Thymus (tissue), 11 donors: ENCODE measurements around the gene MAP3K5. TPM values are rescaled to one million over a fixed set of nuclear protein-coding genes. Genes with fewer than 3 reads are reported as not detected.

ENCODE experiments used
- DNase-seq, 9 donors: peaks; one replicate each; pipeline ENCODE4 v3.0.0-alpha.2; 2013; ENCODE audit warnings: low spot score in 9 of 9, low read depth in 6 of 9, missing footprints in 1 of 9
- H3K27ac ChIP-seq, 2 donors: one replicate each; pipeline ENCODE4 v1.5.1; 2013; ENCODE audit warnings: control low read depth in 1 of 2, low read depth in 1 of 2, low read length in 1 of 2, mild to moderate bottlenecking in 1 of 2, moderate library complexity in 1 of 2
- H3K27me3 ChIP-seq, 2 donors: one replicate each; pipeline ENCODE4 v1.5.1; 2013; ENCODE audit warnings: low read length in 1 of 2; ENCODE audit not compliant: control insufficient read depth in 2 of 2, insufficient read depth in 1 of 2
- H3K36me3 ChIP-seq, 2 donors: one replicate each; pipeline ENCODE4 v1.5.1; 2013; ENCODE audit warnings: low read length in 1 of 2, mild to moderate bottlenecking in 1 of 2, moderate library complexity in 1 of 2; ENCODE audit not compliant: control insufficient read depth in 2 of 2, insufficient read depth in 2 of 2
- H3K4me1 ChIP-seq, 2 donors: one replicate each; pipeline ENCODE4 v1.5.1; 2013; ENCODE audit warnings: low read length in 2 of 2; ENCODE audit not compliant: control insufficient read depth in 2 of 2, insufficient read depth in 2 of 2
- H3K4me3 ChIP-seq, 2 donors: one replicate each; pipeline ENCODE4 v1.5.1; 2013; ENCODE audit warnings: low read length in 2 of 2, control low read depth in 1 of 2, mild to moderate bottlenecking in 1 of 2
- H3K9me3 ChIP-seq, 2 donors: one replicate each; pipeline ENCODE4 v1.5.1; 2013; ENCODE audit warnings: low read length in 1 of 2, mild to moderate bottlenecking in 1 of 2; ENCODE audit not compliant: control insufficient read depth in 2 of 2, insufficient read depth in 1 of 2
- WGBS: extraction: QIAGEN DNeasy Blood & Tissue Kit; methylation state at CpG from one replicate; pipeline ENCODE4 v1.1.7; 2013; 5-methylcytosine and 5-hydroxymethylcytosine counted together
- polyA plus RNA-seq: library from polyadenylated mRNA; stranded (reverse); fragments of 200-250 nt; gene quantifications from one replicate; pipeline ENCODE4 v1.2.3, GENCODE V29; 2013
- total RNA-seq: library from RNA; stranded (reverse); fragments of 120-200 nt; gene quantifications from one replicate; pipeline ENCODE4 v1.2.4, GENCODE V29; 2013
- donor health status: healthy.

Gene MAP3K5
- total and polyA plus RNA-seq, 2 donors = 7.3 to 23.0 TPM

DNA sequence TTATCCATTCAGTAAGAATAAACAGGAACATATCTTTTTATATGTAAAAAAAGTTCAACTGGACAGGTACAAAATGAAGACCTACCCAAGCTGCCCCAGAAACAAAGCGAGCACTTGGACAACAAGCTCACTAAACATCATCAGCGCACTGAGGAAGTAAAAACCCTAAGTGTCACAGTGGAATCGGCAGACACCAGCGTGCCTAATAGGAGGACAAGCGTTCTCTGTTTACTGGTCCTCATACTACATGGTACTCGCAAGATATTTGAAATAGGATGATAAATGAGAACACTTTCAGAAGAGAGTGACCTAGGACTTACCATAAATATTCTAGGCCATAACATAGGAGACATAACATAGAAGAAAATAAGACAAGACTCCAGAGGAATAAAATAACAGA, 260.2 kb downstream of the MAP3K5 start:
- no peaks in the 10 kb centered on the region for H3K27me3 ChIP-seq
- no peaks in the 10 kb centered on the region for H3K4me1 ChIP-seq
- no peaks in the 10 kb centered on the region for H3K36me3 ChIP-seq
- no peaks in the 10 kb centered on the region for H3K9me3 ChIP-seq
- no peak overlapping the region for H3K27ac ChIP-seq
- WGBS = 99% methylated on average over 6 of the region's 6 CpGs
- no peak for DNase-seq
- H3K4me3 ChIP-seq = no peak overlapping the region

DNA sequence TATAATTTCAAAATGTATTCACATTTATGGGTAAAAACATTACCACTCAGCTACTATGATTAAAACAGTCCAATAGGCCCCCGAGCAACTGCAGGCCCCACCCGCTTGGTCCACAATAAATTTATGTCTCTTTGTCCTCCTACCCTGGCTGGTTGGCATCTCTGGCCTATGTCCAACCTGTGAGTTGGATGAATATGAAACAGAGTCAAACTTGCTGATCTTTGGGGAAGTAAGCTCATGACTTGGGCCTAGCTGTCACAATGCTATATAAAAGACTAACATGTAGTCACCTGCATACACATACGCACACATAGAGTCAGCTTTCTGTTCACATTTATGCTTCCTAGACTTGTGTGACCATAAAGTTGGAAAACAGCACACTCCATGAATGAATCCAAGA, 262.6 kb downstream of the MAP3K5 start:
- H3K27ac ChIP-seq = no peak overlapping the region

GRCh38 chr6:136528477-136528876, 263.8 kb downstream of the MAP3K5 start:
- Histone ChIP-seq H3K27me3 (no peaks in the 10 kb centered on the region), H3K9me3 (no peaks in the 10 kb centered on the region), H3K4me1 (peaks cover 7 to 16% of the 10 kb centered on the region in 2 donors), H3K4me3 (no peak overlapping the region), H3K36me3 (no peaks in the 10 kb centered on the region), H3K27ac (no peak overlapping the region)
- no peak for DNase-seq
- WGBS = 99% methylated on average over 1 of the region's 1 CpG

More for the DNA sequence above, 262.6 kb downstream of the MAP3K5 start:
- peaks cover 7 to 16% of the 10 kb centered on the region in 2 donors for H3K4me1 ChIP-seq
- no peaks in the 10 kb centered on the region for H3K9me3 ChIP-seq
- no peak for DNase-seq
- H3K4me3 ChIP-seq = no peak overlapping the region
- over 99% methylated on average over 3 of the region's 3 CpGs for WGBS
- no peaks in the 10 kb centered on the region for H3K36me3 ChIP-seq
- no peaks in the 10 kb centered on the region for H3K27me3 ChIP-seq

DNA sequence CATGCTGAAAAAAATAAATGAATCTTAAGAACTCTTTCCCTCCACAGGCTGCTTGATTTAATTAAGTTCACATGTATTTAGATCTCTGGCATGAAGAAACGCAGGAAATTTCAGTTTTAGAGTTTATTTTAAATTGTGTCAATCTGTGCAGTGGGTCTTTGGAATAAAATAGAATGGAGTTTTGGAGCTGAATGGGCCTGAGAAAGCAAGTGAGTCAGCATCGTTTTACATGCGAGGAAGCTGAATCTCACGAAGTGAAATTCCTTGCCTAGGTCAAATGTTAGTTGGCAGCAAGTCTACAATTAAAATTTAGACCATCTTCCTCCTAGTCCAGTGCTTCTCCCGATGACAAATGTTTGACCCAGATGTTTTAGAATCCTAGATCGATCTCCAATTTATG, 264.4 kb downstream of the MAP3K5 start:
- H3K27me3 ChIP-seq = no peaks in the 10 kb centered on the region
- H3K27ac ChIP-seq = no peak overlapping the region
- 96% methylated on average over 6 of the region's 6 CpGs for WGBS
- H3K9me3 ChIP-seq = no peaks in the 10 kb centered on the region
- no peaks in the 10 kb centered on the region for H3K36me3 ChIP-seq
- H3K4me3 ChIP-seq = no peak overlapping the region
- no peak for DNase-seq
- peaks cover 7 to 16% of the 10 kb centered on the region in 2 donors for H3K4me1 ChIP-seq

DNA sequence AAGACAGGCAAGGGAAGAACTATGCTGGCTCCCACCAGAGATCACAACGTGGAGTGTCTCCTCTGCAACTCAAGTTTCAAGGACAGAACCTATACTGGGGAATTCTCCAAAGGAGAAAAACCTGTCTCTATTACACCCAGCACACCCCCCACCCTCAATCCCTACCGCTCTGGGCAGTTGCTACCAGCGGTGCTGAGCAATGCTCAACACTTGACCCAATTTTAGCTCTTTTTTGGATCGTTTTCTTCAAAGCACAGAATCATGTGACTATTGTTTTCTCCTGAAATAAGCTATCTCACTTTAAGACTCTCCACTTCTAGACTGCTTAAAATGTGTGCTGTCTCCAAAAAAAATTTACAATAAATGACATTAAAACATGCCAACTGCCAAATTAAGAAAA, 265.3 kb downstream of the MAP3K5 start:
- H3K9me3 ChIP-seq = no peaks in the 10 kb centered on the region
- WGBS = 53% methylated on average over 4 of the region's 4 CpGs
- no peak overlapping the region for H3K4me3 ChIP-seq
- H3K27me3 ChIP-seq = no peaks in the 10 kb centered on the region
- no peak for DNase-seq
- no peak overlapping the region for H3K27ac ChIP-seq
- H3K4me1 ChIP-seq = peaks cover 7 to 16% of the 10 kb centered on the region in 2 donors
- H3K36me3 ChIP-seq = no peaks in the 10 kb centered on the region

DNA sequence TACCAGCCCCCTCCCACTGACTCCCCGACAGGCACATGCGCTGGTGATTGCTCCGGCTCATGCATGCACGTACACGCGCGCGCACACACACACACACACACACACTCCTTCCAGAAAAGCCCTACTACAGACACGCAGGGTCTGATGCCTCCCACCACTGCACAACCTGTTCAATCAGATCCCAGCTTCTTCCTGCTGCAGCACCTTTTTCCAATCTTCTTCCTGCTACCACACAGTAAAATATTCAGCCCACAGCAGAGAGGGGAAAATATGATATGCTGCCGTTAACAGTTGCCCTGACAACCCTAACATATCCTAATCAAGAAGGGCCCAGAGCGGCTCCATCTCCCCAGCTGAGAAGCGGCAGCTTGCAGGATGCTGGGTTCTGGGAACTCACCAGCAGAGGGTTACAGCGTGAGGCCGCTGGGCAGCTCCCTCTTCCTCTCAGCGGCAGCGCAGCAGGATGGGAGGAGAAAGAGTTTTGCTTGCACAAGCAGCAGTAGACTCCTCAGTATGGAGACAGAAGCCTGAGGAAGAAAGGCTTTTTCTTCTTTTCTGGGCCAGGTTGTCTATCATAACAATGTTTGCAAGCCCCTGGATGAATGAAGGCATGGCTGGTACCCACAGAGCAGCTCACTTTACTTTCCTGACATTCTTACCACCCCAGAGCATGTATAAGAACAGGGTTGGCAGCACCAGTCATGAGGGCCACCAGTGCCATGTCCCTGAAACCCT, 265.9 kb downstream of the MAP3K5 start:
- Histone ChIP-seq H3K9me3 (no peaks in the 10 kb centered on the region), H3K27me3 (no peaks in the 10 kb centered on the region), H3K27ac (no peak overlapping the region), H3K36me3 (no peaks in the 10 kb centered on the region), H3K4me3 (no peak overlapping the region), H3K4me1 (peaks cover 7 to 16% of the 10 kb centered on the region in 2 donors)
- WGBS = 10% methylated on average over 16 of the region's 16 CpGs
- DNase-seq = peak in 4 of 9 donors; percentile 23 to 64 (median 48)

DNA sequence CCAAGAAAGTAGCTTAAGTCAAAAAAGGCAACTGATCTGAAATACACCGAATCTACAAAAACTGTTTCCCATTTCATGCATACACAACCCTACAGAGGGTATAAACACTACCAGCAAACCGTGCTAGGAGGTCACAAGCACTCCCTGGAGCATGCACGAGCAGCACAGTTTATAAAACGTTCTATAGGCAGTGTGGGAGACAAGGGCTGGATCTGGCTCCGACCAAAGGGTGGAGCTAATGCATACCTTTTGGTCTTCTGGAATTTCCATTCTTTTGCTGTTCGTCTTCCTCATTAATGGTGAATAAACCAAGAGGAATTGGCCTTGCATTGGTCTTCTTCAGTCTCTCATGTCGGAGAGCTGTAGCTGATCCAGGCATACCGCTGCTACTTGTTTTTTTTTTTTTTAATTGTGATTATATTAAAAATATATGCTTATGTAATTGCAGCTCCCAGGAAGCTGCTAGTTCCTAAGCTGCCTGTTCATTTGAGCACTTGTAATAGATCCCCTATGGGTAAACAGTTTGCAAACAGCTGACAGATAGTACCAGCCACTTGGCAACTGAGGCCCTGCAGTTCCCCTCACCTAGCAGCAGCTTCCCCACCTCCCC, 266.6 kb downstream of the MAP3K5 start:
- H3K9me3 ChIP-seq = no peaks in the 10 kb centered on the region
- WGBS = 26% methylated on average over 8 of the region's 8 CpGs
- no peaks in the 10 kb centered on the region for H3K27me3 ChIP-seq
- peak overlapping the region in 1 of 2 donors; percentile 7 for H3K27ac ChIP-seq
- H3K4me1 ChIP-seq = peaks cover 7 to 16% of the 10 kb centered on the region in 2 donors
- no peak overlapping the region for H3K4me3 ChIP-seq
- no peak for DNase-seq
- H3K36me3 ChIP-seq = no peaks in the 10 kb centered on the region

DNA sequence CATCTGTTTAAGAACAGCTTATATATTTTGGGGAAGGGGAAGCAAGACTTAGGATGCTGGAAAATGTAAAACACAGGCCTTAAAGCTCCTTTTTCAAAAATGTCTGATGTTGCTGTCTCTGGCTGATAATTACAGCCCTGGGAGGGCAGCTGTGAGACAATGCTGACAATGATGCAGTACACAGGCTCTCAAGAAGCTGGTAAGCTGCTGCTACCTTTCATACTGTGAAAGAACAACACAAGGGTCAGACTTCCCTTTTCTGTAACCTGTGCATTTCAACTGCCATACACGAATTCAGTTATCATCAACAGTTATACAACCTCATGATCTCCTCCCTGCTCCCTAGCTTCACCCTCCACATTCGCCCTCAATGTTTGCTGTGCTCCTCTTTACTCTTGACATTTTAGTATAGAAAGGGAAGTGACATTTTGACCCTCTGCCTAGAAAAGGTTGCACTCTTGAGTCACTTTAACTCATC, 267.3 kb downstream of the MAP3K5 start:
- Histone ChIP-seq H3K4me3 (no peak overlapping the region), H3K27ac (peak overlapping the region in 1 of 2 donors; percentile 7), H3K9me3 (no peaks in the 10 kb centered on the region), H3K27me3 (no peaks in the 10 kb centered on the region), H3K4me1 (peaks cover 7 to 16% of the 10 kb centered on the region in 2 donors), H3K36me3 (no peaks in the 10 kb centered on the region)
- DNase-seq = no peak
- 14% methylated on average over 2 of the region's 2 CpGs for WGBS

GRCh38 chr6:136524339-136524935, 267.8 kb downstream of the MAP3K5 start:
- DNase-seq = no peak
- 41% methylated on average over 2 of the region's 2 CpGs for WGBS
- H3K9me3 ChIP-seq = no peaks in the 10 kb centered on the region
- peaks cover 7 to 16% of the 10 kb centered on the region in 2 donors for H3K4me1 ChIP-seq
- H3K27me3 ChIP-seq = no peaks in the 10 kb centered on the region
- H3K4me3 ChIP-seq = no peak overlapping the region
- no peaks in the 10 kb centered on the region for H3K36me3 ChIP-seq
- no peak overlapping the region for H3K27ac ChIP-seq
